Activated CD4-positive, alpha-beta T cell treated with anti-CD3 and anti-CD28 coated beads for 48 hours (primary cell): ENCODE results near the gene MBLAC1.
A peak's percentile ranks its signal among the peaks of the same experiment; 100 is the strongest.

Experiments used
- DNase-seq: peaks from one replicate; pipeline ENCODE4 v3.0.0-alpha.2; 2020

The MBLAC1 gene

GRCh38 chr7:100154651-100155491 lies 28.1 kb downstream of the MBLAC1 start:
- DNase-seq: no peak

- no peak for DNase-seq
Observed at GRCh38 chr7:100155553-100156317, 29.0 kb downstream of the MBLAC1 start.

GRCh38 chr7:100156331-100157068 lies 29.7 kb downstream of the MBLAC1 start:
- no peak for DNase-seq

GRCh38 chr7:100157069-100157333 lies 30.2 kb downstream of the MBLAC1 start:
- DNase-seq: no peak

GRCh38 chr7:100157334-100158228 lies 30.8 kb downstream of the MBLAC1 start:
- DNase-seq: no peak

- peak; percentile 96 for DNase-seq
Observed at GRCh38 chr7:100158229-100159098, 31.7 kb downstream of the MBLAC1 start, which contains the start of gene TRAPPC14. TSS of gene TRAPPC14 (minus strand) at chr7:100158723. CDS start at chr7:100158499, 224 bp downstream.

GRCh38 chr7:100159099-100159623 lies 32.4 kb downstream of the MBLAC1 start:
- DNase-seq: no peak

GRCh38 chr7:100160067-100160466 lies 33.3 kb downstream of the MBLAC1 start:
- DNase-seq: no peak

- no peak for DNase-seq
Observed at GRCh38 chr7:100163006-100163531, 36.3 kb downstream of the MBLAC1 start.

- DNase-seq: no peak
Observed at GRCh38 chr7:100163871-100164270, 37.1 kb downstream of the MBLAC1 start.

GRCh38 chr7:100166317-100166940 lies 39.7 kb downstream of the MBLAC1 start:
- DNase-seq: peak; percentile 63

GRCh38 chr7:100166970-100167911 lies 40.5 kb downstream of the MBLAC1 start:
- no peak for DNase-seq

- no peak for DNase-seq
Observed at GRCh38 chr7:100167912-100168323, 41.2 kb downstream of the MBLAC1 start.

GRCh38 chr7:100169147-100169850 lies 42.5 kb downstream of the MBLAC1 start:
- DNase-seq: no peak

GRCh38 chr7:100170101-100170897 lies 43.5 kb downstream of the MBLAC1 start:
- DNase-seq: no peak

GRCh38 chr7:100171087-100171681 lies 44.4 kb downstream of the MBLAC1 start:
- no peak for DNase-seq

- DNase-seq: no peak
Observed at GRCh38 chr7:100171840-100172239, 45.1 kb downstream of the MBLAC1 start.
